H9 (cell line): ENCODE measurements around the gene CCDC51. TPM values are rescaled to one million over a fixed set of nuclear protein-coding genes. Genes with fewer than 3 reads are reported as not detected.
A peak's percentile ranks its signal among the peaks of the same experiment; 100 is the strongest.

Experiments
- DNase-seq: peaks from one replicate; pipeline ENCODE4 v3.0.0-alpha.2; 2017
- H2AFZ ChIP-seq: one replicate; pipeline ENCODE4 v1.6.1; 2013; ENCODE audit warnings: mild to moderate bottlenecking, low read length, control low read depth, moderate library complexity
- H2AK5ac ChIP-seq: 2 replicates; pipeline ENCODE4 v1.6.1; 2013; ENCODE audit warnings: low read length, control low read depth, mixed read lengths; ENCODE audit not compliant: insufficient read length
- H2BK120ac ChIP-seq: one replicate; pipeline ENCODE4 v1.6.1; 2013; ENCODE audit warnings: low read depth, mild to moderate bottlenecking, low read length, control low read depth, inconsistent platforms; ENCODE audit not compliant: poor library complexity, severe bottlenecking
- H2BK12ac ChIP-seq: 2 replicates; pipeline ENCODE4 v1.6.1; 2013; ENCODE audit warnings: low read length, control low read depth, mixed read lengths, low read depth; ENCODE audit not compliant: insufficient read length
- H2BK15ac ChIP-seq: 2 replicates; pipeline ENCODE4 v1.6.1; 2013; ENCODE audit warnings: low read depth, low read length, control low read depth
- H2BK20ac ChIP-seq: one replicate; pipeline ENCODE4 v1.6.1; 2013; ENCODE audit warnings: low read depth, mild to moderate bottlenecking, low read length, control low read depth, inconsistent platforms; ENCODE audit not compliant: poor library complexity, severe bottlenecking
- H2BK5ac ChIP-seq: 2 replicates; pipeline ENCODE4 v1.6.1; 2013; ENCODE audit warnings: low read length, control low read depth, mixed read lengths; ENCODE audit not compliant: insufficient read length
- H3K14ac ChIP-seq: 2 replicates; pipeline ENCODE4 v1.6.1; 2013; ENCODE audit warnings: low read length, control low read depth; ENCODE audit not compliant: insufficient read depth
- H3K18ac ChIP-seq: 2 replicates; pipeline ENCODE4 v1.6.1; 2013; ENCODE audit warnings: low read depth, mild to moderate bottlenecking, mixed read lengths, low read length, control low read depth; ENCODE audit not compliant: insufficient read length
- H3K23ac ChIP-seq: 2 replicates; pipeline ENCODE4 v1.6.1; 2013; ENCODE audit warnings: low read length, control low read depth, mixed read lengths, low read depth; ENCODE audit not compliant: insufficient read length
- H3K23me2 ChIP-seq: 2 replicates; pipeline ENCODE4 v1.6.1; 2013; ENCODE audit warnings: low read depth, mild to moderate bottlenecking, mixed read lengths, low read length, control low read depth; ENCODE audit not compliant: insufficient read length, poor library complexity, severe bottlenecking
- H3K27ac ChIP-seq: 2 replicates; pipeline ENCODE4 v1.5.1; 2013; ENCODE audit warnings: low read length, control low read depth, mixed read lengths, low read depth; ENCODE audit not compliant: insufficient read length
- H3K27me3 ChIP-seq: 2 replicates; pipeline ENCODE4 v1.6.1; 2013; ENCODE audit warnings: low read length, control low read depth, inconsistent platforms; ENCODE audit not compliant: insufficient read depth
- H3K4ac ChIP-seq: 2 replicates; pipeline ENCODE4 v1.6.1; 2013; ENCODE audit warnings: low read depth, mild to moderate bottlenecking, control low read depth, inconsistent platforms, low read length, moderate library complexity
- H3K4me1 ChIP-seq: 2 replicates; pipeline ENCODE4 v1.6.1; 2013; ENCODE audit warnings: low read length, control low read depth, inconsistent platforms; ENCODE audit not compliant: insufficient read depth
- H3K4me2 ChIP-seq: 2 replicates; pipeline ENCODE4 v1.6.1; 2013; ENCODE audit warnings: low read length, control low read depth, mixed read lengths; ENCODE audit not compliant: insufficient read length, insufficient read depth
- H3K56ac ChIP-seq: 2 replicates; pipeline ENCODE4 v1.6.1; 2013; ENCODE audit warnings: low read depth, mild to moderate bottlenecking, mixed read lengths, low read length, control low read depth; ENCODE audit not compliant: insufficient read length
- H3K79me1 ChIP-seq: 2 replicates; pipeline ENCODE4 v1.6.1; 2013; ENCODE audit warnings: low read depth, mild to moderate bottlenecking, moderate library complexity, low read length, control low read depth, inconsistent platforms; ENCODE audit not compliant: insufficient read depth, poor library complexity, severe bottlenecking
- H3K79me2 ChIP-seq: 2 replicates; pipeline ENCODE4 v1.6.1; 2013; ENCODE audit warnings: low read length, control low read depth, inconsistent platforms; ENCODE audit not compliant: insufficient read depth
- H3K9ac ChIP-seq: 2 replicates; pipeline ENCODE4 v1.6.1; 2013; ENCODE audit warnings: low read length, control low read depth, mixed read lengths; ENCODE audit not compliant: insufficient read length; ENCODE audit errors: extremely low read depth
- H3K9me3 ChIP-seq: one replicate; pipeline ENCODE4 v1.6.1; 2013; ENCODE audit warnings: low read depth, low read length, inconsistent platforms; ENCODE audit not compliant: control insufficient read depth
- H3T11ph ChIP-seq: one replicate; pipeline ENCODE4 v1.6.1; 2013; ENCODE audit warnings: mild to moderate bottlenecking, low read length, control low read depth, inconsistent platforms
- H4K20me1 ChIP-seq: one replicate; pipeline ENCODE4 v1.6.1; 2013; ENCODE audit not compliant: control insufficient read depth, insufficient read length, insufficient read depth
- H4K5ac ChIP-seq: 2 replicates; pipeline ENCODE4 v1.6.1; 2013; ENCODE audit warnings: low read depth, mild to moderate bottlenecking, mixed read lengths, low read length, control low read depth; ENCODE audit not compliant: insufficient read length
- H4K8ac ChIP-seq: replicated peaks from 2 replicates; pipeline ENCODE4 v1.6.1; 2013; ENCODE audit warnings: low read length, control low read depth, mixed read lengths, low read depth; ENCODE audit not compliant: insufficient read length
- H4K91ac ChIP-seq: 2 replicates; pipeline ENCODE4 v1.6.1; 2013; ENCODE audit warnings: low read depth, mild to moderate bottlenecking, moderate library complexity, mixed read lengths, low read length, control low read depth; ENCODE audit not compliant: insufficient read length
- H3K27ac Mint-ChIP-seq, 3 experiments: 2 replicates in 2 of 3; 3 replicates in 1 of 3; pipeline ENCODE4 v1.8.0; 2020 to 2021; ENCODE audit warnings: mixed read lengths in 3 of 3, mild to moderate bottlenecking in 1 of 3, moderate library complexity in 1 of 3
- H3K27me3 Mint-ChIP-seq: 2 replicates; pipeline ENCODE4 v1.8.0; 2021; ENCODE audit warnings: low read depth, mild to moderate bottlenecking, moderate library complexity, mixed read lengths
- H3K36me3 Mint-ChIP-seq, 3 experiments: 2 replicates in 2 of 3; 3 replicates in 1 of 3; pipeline ENCODE4 v1.8.0; 2020 to 2021; ENCODE audit warnings: low read depth in 3 of 3, mixed read lengths in 3 of 3; ENCODE audit not compliant: insufficient read depth in 1 of 3
- H3K4me1 Mint-ChIP-seq, 2 experiments: 2 replicates each; pipeline ENCODE4 v1.8.0; 2020; ENCODE audit warnings: mixed read lengths in 2 of 2
- H3K4me3 Mint-ChIP-seq, 2 experiments: 2 replicates in 1 of 2; 3 replicates in 1 of 2; pipeline ENCODE4 v1.8.0; 2020 to 2021; ENCODE audit warnings: mild to moderate bottlenecking in 2 of 2, mixed read lengths in 2 of 2, moderate library complexity in 1 of 2
- H3K9me3 Mint-ChIP-seq, 2 experiments: 2 replicates in 1 of 2; 3 replicates in 1 of 2; pipeline ENCODE4 v1.8.0; 2020; ENCODE audit warnings: mild to moderate bottlenecking in 2 of 2, mixed read lengths in 2 of 2, moderate library complexity in 1 of 2
- CTCF ChIP-seq: fragments of 200-600 bp; sonication (generic); conservative IDR thresholded peaks from 3 replicates; pipeline ENCODE4 v1.8.0; 2021; ENCODE audit warnings: antibody characterized with exemption, mild to moderate bottlenecking
- WGBS: extraction: QIAGEN DNeasy Blood & Tissue Kit; methylation state at CpG from one replicate; pipeline ENCODE4 v1.1.7; 2013; ENCODE audit warnings: missing lambda C conversion rate, low lambda C conversion rate, mixed read lengths; ENCODE audit not compliant: insufficient read length; ENCODE audit errors: extremely low coverage; 5-methylcytosine and 5-hydroxymethylcytosine counted together
- total RNA-seq: library from RNA; stranded (reverse); gene quantifications from 2 replicates; pipeline ENCODE4 v1.2.1, GENCODE V29; 2021

Gene CCDC51
- total RNA-seq, 1 experiment from 2014 or later: 20.0 TPM

GRCh38 chr3:48427630-48427962 lies 12.3 kb downstream of the CCDC51 start:
- H3K79me1 ChIP-seq: no peaks in the 10 kb centered on the region
- no peak overlapping the region for H2BK5ac ChIP-seq
- TF ChIP-seq CTCF: no peak
- H3K56ac ChIP-seq: no peak overlapping the region
- no peak overlapping the region for H2AFZ ChIP-seq
- H4K5ac ChIP-seq: no peak overlapping the region
- H3T11ph ChIP-seq: no peak overlapping the region
- peaks cover 35% of the 10 kb centered on the region; the same call in 1 of the 2 replicates for H3K79me2 ChIP-seq
- no peak overlapping the region for H3K18ac ChIP-seq
- H3K27ac ChIP-seq: no peak overlapping the region
- no peak overlapping the region for H3K23ac ChIP-seq
- H3K9me3 Mint-ChIP-seq: no peaks in the 10 kb centered on the region
- H3K4me1 ChIP-seq: peaks cover 13% of the 10 kb centered on the region; the same call in 1 of the 2 replicates
- H3K4ac ChIP-seq: no peak overlapping the region
- H2AK5ac ChIP-seq: no peak overlapping the region
- H3K14ac ChIP-seq: 0 out of 2 replicates have a peak overlapping the region, but pooled peaks have one; percentile 9
- peak overlapping the region; percentile 50 to 97 (median 93); a peak in 5 of 7 replicates for H3K27ac Mint-ChIP-seq
- H3K23me2 ChIP-seq: peaks cover 13% of the 10 kb centered on the region
- H4K91ac ChIP-seq: no peak overlapping the region
- H3K9ac ChIP-seq: no peak overlapping the region
- peaks cover 51 to 56% of the 10 kb centered on the region in 2 experiments for H3K4me1 Mint-ChIP-seq
- H3K4me2 ChIP-seq: peak overlapping the region; percentile 65
- peak overlapping the region; percentile 83 to 89 for H3K4me3 Mint-ChIP-seq
- no peak overlapping the region for H2BK120ac ChIP-seq
- no peak overlapping the region for H4K8ac ChIP-seq
- H3K36me3 Mint-ChIP-seq: peaks cover 14 to 41% (median 35%) of the 10 kb centered on the region in 3 experiments; a peak in 6 of 7 replicates
- no peaks in the 10 kb centered on the region for H3K27me3 Mint-ChIP-seq
- no peaks in the 10 kb centered on the region for H4K20me1 ChIP-seq
- no peaks in the 10 kb centered on the region for H3K9me3 ChIP-seq
- no CpG with 5 or more reads among the region's 9 CpGs for WGBS
- H2BK20ac ChIP-seq: no peak overlapping the region
- H2BK12ac ChIP-seq: no peak overlapping the region
- H2BK15ac ChIP-seq: no peak overlapping the region
- H3K27me3 ChIP-seq: no peaks in the 10 kb centered on the region
- no peak for DNase-seq
